Uterus (tissue), 2 donors: Measurements from ENCODE around the gene MYL7.

Experiments
- POLR2A ChIP-seq, 2 donors: fragments of 450-650 bp; IDR thresholded peaks; one replicate each; pipeline ENCODE4 v1.6.1; 2016; ENCODE audit warnings: antibody characterized with exemption in 2 of 2, mild to moderate bottlenecking in 1 of 2, moderate library complexity in 1 of 2
- TF ChIP-seq, protein P1 (sequence below), 4 experiments: fragments of 200-600 bp in 2 of 4; fragments of 450-650 bp in 2 of 4; sonication (generic) in 2 of 4; IDR thresholded peaks; one replicate each; pipeline ENCODE4 v1.5.1; 2016 to 2019; ENCODE audit warnings: antibody characterized with exemption in 4 of 4, mild to moderate bottlenecking in 2 of 4, moderate library complexity in 1 of 4

GRCh38 chr7:44173911-44174693 lies 33.0 kb upstream of the MYL7 start:
- TF ChIP-seq, protein P1, sequence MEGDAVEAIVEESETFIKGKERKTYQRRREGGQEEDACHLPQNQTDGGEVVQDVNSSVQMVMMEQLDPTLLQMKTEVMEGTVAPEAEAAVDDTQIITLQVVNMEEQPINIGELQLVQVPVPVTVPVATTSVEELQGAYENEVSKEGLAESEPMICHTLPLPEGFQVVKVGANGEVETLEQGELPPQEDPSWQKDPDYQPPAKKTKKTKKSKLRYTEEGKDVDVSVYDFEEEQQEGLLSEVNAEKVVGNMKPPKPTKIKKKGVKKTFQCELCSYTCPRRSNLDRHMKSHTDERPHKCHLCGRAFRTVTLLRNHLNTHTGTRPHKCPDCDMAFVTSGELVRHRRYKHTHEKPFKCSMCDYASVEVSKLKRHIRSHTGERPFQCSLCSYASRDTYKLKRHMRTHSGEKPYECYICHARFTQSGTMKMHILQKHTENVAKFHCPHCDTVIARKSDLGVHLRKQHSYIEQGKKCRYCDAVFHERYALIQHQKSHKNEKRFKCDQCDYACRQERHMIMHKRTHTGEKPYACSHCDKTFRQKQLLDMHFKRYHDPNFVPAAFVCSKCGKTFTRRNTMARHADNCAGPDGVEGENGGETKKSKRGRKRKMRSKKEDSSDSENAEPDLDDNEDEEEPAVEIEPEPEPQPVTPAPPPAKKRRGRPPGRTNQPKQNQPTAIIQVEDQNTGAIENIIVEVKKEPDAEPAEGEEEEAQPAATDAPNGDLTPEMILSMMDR (IDR thresholded peaks at IDR 0.05): no peak
- no peak for TF ChIP-seq POLR2A (IDR thresholded peaks at IDR 0.05)
